Thyroid gland (tissue), 4 donors: ENCODE measurements around the gene NUP93. TPM values are rescaled to one million over a fixed set of nuclear protein-coding genes. Genes with fewer than 3 reads are reported as not detected.
"Not testable (repeated sequence)": the region's sequence is repeated elsewhere in the genome, so short reads cannot be mapped to it uniquely, and the experiment has no call there.

Experiments used
- DNase-seq, 2 donors: peaks; one replicate each; pipeline ENCODE4 v3.0.0-alpha.2; 2019
- H3K27ac ChIP-seq, 3 donors: fragments of 200-600 bp; sonication (generic); 1 replicate in 2 of 3; 2 replicates in 1 of 3; pipeline ENCODE4 v1.5.1; 2016 to 2019; ENCODE audit warnings: mild to moderate bottlenecking in 1 of 3, moderate library complexity in 1 of 3
- H3K27me3 ChIP-seq: fragments of 200-600 bp; sonication (generic); one replicate; pipeline ENCODE4 v1.5.1; 2019
- H3K36me3 ChIP-seq, 2 donors: fragments of 200-600 bp; sonication (generic); one replicate each; pipeline ENCODE4 v1.5.1; 2016 to 2019
- H3K4me1 ChIP-seq, 2 donors: fragments of 200-600 bp; sonication (generic); one replicate each; pipeline ENCODE4 v1.5.1; 2017 to 2019
- H3K4me3 ChIP-seq, 3 donors: fragments of 200-600 bp; sonication (generic); replicated peaks in 1 of 3; 1 replicate in 2 of 3; 2 replicates in 1 of 3; pipeline ENCODE4 v1.5.1; 2016; ENCODE audit warnings: mild to moderate bottlenecking in 1 of 3
- H3K9me3 ChIP-seq: fragments of 200-600 bp; sonication (generic); one replicate; pipeline ENCODE4 v1.5.1; 2017
- POLR2A ChIP-seq, 2 donors: fragments of 450-650 bp; IDR thresholded peaks; one replicate each; pipeline ENCODE4 v1.6.1; 2017; ENCODE audit warnings: antibody characterized with exemption in 2 of 2, mild to moderate bottlenecking in 2 of 2, moderate library complexity in 1 of 2
- WGBS, 2 donors: methylation state at CpG; one replicate each; pipeline ENCODE4 v1.1.5; 2017; 5-methylcytosine and 5-hydroxymethylcytosine counted together
- intact Hi-C: fragments of 100-400 bp; cut with DNase I; formaldehyde crosslinking; loops from one replicate; pipeline ENCODE4 v1.15.1; 2023
- total RNA-seq, 4 donors: library from RNA; depleted of rRNA; stranded (reverse); fragments of >200 nt; gene quantifications; one replicate each; pipeline ENCODE4 v1.2.3, GENCODE V29; 2016
- TF ChIP-seq, protein P1 (sequence below), 6 experiments: fragments of 200-600 bp in 3 of 6; fragments of 450-650 bp in 3 of 6; sonication (generic) in 3 of 6; IDR thresholded peaks; one replicate each; pipeline ENCODE4 v1.5.1; 2016 to 2019; ENCODE audit warnings: antibody characterized with exemption in 6 of 6, mild to moderate bottlenecking in 2 of 6, inconsistent platforms in 1 of 6, moderate library complexity in 1 of 6

The NUP93 gene
- total RNA-seq, 4 donors from 2014 or later = 70.1 to 150 (median 97.4) TPM

DNA sequence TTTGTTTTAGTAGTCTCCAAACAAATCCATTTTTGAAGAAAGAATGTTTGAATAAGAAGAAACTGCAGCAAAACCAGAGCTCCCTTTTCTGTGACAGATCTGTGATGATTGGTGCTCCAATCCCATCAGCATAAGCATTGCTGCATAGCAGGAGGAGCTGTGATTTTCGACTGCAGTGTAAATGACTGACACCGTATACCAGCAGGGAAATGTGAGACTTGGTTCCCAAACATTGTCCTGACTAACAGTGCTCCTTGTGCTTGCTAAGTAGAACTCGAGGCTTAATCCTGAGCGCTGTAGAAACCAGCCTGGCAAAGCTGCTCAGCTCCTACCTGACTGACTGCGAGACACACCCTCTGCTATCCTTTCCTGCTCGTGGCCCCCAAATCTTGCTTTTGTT is 57.2 kb downstream of the NUP93 start:
- intact Hi-C loops = no loop called here
- H3K4me1 ChIP-seq = peaks cover 0 to 6% of the 10 kb centered on the region in 2 donors
- 82 to 87% methylated on average over 6 of the region's 6 CpGs for WGBS, 2 donors
- H3K4me3 ChIP-seq = no peak overlapping the region
- no peaks in the 10 kb centered on the region for H3K27me3 ChIP-seq
- DNase-seq = no peak
- H3K27ac ChIP-seq = no peak overlapping the region
- H3K36me3 ChIP-seq = no peaks in the 10 kb centered on the region
- TF ChIP-seq, protein P1, sequence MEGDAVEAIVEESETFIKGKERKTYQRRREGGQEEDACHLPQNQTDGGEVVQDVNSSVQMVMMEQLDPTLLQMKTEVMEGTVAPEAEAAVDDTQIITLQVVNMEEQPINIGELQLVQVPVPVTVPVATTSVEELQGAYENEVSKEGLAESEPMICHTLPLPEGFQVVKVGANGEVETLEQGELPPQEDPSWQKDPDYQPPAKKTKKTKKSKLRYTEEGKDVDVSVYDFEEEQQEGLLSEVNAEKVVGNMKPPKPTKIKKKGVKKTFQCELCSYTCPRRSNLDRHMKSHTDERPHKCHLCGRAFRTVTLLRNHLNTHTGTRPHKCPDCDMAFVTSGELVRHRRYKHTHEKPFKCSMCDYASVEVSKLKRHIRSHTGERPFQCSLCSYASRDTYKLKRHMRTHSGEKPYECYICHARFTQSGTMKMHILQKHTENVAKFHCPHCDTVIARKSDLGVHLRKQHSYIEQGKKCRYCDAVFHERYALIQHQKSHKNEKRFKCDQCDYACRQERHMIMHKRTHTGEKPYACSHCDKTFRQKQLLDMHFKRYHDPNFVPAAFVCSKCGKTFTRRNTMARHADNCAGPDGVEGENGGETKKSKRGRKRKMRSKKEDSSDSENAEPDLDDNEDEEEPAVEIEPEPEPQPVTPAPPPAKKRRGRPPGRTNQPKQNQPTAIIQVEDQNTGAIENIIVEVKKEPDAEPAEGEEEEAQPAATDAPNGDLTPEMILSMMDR (IDR thresholded peaks at IDR 0.05) = no peak
- TF ChIP-seq POLR2A (IDR thresholded peaks at IDR 0.05) = no peak
- H3K9me3 ChIP-seq = no peaks in the 10 kb centered on the region

DNA sequence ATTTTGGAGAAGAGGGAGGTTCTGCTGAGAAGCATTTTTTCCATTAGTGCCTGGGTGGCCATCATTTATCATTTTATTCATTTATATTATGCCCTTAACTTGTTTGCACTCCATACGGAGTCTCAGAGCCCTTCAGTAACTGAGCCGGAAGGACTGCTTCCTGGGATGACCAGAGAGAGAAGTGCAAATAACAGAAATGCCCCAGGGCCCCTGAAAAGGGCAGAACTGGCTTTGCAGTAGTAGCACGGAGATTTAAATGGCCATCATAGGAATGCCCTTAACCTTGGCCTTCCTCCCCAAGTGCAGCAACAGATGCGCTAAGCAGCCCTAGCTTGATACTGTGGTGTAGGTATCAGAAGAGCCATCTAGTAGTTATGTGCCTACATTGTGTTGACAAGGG is 58.5 kb downstream of the NUP93 start:
- intact Hi-C loops = no loop called here
- no peak overlapping the region for H3K4me3 ChIP-seq
- DNase-seq = no peak
- H3K27me3 ChIP-seq = no peaks in the 10 kb centered on the region
- no peak for TF ChIP-seq POLR2A (IDR thresholded peaks at IDR 0.05)
- TF ChIP-seq, protein P1 (IDR thresholded peaks at IDR 0.05) = no peak
- H3K36me3 ChIP-seq = no peaks in the 10 kb centered on the region
- peaks cover 0 to 6% of the 10 kb centered on the region in 2 donors for H3K4me1 ChIP-seq
- WGBS, 2 donors = 96 to 97% methylated on average over 4 of the region's 4 CpGs
- no peak overlapping the region for H3K27ac ChIP-seq
- no peaks in the 10 kb centered on the region for H3K9me3 ChIP-seq

DNA sequence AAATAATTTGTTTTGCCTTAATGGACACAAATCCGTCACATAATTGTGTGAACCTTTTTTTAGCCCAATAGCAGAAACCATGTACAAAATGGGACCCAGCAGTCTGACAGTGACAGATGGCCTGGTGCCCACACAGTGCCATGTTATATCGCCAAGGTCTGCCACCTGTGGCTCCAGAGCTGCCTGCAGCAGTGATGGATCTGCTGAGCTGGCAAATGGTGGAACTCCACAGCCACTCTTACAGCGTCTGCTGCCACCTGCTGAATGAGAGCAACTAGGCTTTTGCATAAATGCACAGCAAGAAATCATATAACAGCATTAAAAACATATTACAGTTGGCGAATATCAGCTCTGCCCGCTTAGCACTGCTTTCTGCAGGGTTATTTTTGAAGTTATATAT is 59.4 kb downstream of the NUP93 start:
- TF ChIP-seq, protein P1 (IDR thresholded peaks at IDR 0.05) = peak in 4 of 6 experiments; percentile 43 to 71 (median 52)
- TF ChIP-seq POLR2A (IDR thresholded peaks at IDR 0.05) = no peak
- no peak overlapping the region for H3K27ac ChIP-seq
- 75 to 88% methylated on average over 5 of the region's 5 CpGs for WGBS, 2 donors
- no peaks in the 10 kb centered on the region for H3K36me3 ChIP-seq
- peak; percentile 61 to 70 for DNase-seq
- H3K9me3 ChIP-seq = no peaks in the 10 kb centered on the region
- no peak overlapping the region for H3K4me3 ChIP-seq
- intact Hi-C loops = no loop called here
- no peaks in the 10 kb centered on the region for H3K27me3 ChIP-seq
- H3K4me1 ChIP-seq = peaks cover 0 to 3% of the 10 kb centered on the region in 2 donors

DNA sequence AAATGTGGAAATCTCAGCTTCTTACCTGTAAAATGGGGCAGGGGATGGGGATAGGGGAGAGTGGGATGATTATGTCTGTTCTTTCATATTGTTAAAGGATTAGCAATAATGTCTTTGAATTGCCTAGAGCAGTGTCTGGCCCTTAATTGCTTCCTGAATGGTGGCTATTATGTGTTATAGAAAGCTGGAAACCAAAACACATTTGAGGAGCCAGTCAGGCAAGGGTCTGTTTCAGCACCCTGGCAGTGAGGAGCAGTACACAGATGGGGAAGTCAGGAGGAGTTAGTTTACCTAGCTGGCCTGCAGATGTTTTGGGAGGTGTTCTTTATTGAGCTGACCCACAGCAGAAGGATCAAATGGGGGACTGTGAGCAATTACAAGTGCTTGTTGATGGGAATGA is 63.0 kb downstream of the NUP93 start:
- Histone ChIP-seq H3K9me3 (no peaks in the 10 kb centered on the region), H3K27ac (no peak overlapping the region), H3K36me3 (no peaks in the 10 kb centered on the region), H3K4me1 (no peaks in the 10 kb centered on the region), H3K27me3 (no peaks in the 10 kb centered on the region), H3K4me3 (no peak overlapping the region)
- no peak for DNase-seq
- intact Hi-C loops = no loop called here
- no peak for TF ChIP-seq POLR2A (IDR thresholded peaks at IDR 0.05)

DNA sequence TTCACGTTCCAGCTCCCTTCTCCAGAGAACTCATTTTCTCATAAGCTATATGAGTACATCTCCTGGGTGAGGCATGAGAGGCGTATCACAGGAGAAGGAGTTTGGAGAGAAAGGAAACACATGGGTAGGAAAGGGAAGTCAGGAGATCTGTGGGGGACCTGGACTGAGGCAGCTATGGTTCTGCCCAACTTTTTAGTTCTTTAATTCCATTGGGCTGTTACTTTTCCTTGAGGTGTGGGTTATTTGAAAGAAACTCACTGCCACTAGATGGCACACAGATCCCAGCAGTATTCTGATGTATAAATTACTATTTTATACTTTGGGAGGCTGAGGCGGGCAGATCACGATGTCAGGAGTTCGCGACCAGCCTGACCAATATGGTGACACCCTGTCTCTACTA is 63.6 kb downstream of the NUP93 start:
- peak; percentile 12 to 14 for DNase-seq
- no peaks in the 10 kb centered on the region for H3K4me1 ChIP-seq
- no peaks in the 10 kb centered on the region for H3K36me3 ChIP-seq
- no peak overlapping the region for H3K27ac ChIP-seq
- WGBS, 2 donors = 74 to 76% methylated on average over 6 of the region's 6 CpGs
- intact Hi-C loops = no loop called here
- H3K9me3 ChIP-seq = no peaks in the 10 kb centered on the region
- no peaks in the 10 kb centered on the region for H3K27me3 ChIP-seq
- no peak for TF ChIP-seq POLR2A (IDR thresholded peaks at IDR 0.05)
- TF ChIP-seq, protein P1 (IDR thresholded peaks at IDR 0.05) = peak in 3 of 6 experiments; percentile 33 to 53 (median 52)
- H3K4me3 ChIP-seq = no peak overlapping the region

DNA sequence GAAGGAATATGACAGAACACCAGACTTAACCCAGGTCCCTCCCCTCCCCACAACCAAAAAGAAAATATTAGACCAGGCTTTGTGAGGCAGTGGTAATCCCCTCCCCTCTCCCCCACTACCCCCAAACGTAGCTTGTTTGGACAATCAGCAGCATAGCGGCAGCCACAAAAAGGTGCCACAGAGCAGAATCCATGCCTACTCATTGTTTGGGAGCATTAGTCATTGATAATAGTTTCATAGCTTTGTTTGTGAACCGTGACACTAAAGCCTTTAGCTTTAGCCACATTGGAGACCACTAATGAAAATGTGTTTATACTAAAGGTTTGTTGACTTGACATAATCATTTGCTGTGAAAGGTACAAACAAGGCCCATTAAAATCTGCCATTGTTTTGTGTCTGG is 65.1 kb downstream of the NUP93 start:
- intact Hi-C loops = no loop called here
- H3K36me3 ChIP-seq = no peaks in the 10 kb centered on the region
- H3K27ac ChIP-seq = no peak overlapping the region
- DNase-seq = no peak
- H3K9me3 ChIP-seq = no peaks in the 10 kb centered on the region
- H3K27me3 ChIP-seq = no peaks in the 10 kb centered on the region
- TF ChIP-seq POLR2A (IDR thresholded peaks at IDR 0.05) = no peak
- TF ChIP-seq, protein P1 (IDR thresholded peaks at IDR 0.05) = no peak
- H3K4me3 ChIP-seq = no peak overlapping the region
- 64 to 92% methylated on average over 3 of the region's 3 CpGs for WGBS, 2 donors
- H3K4me1 ChIP-seq = no peaks in the 10 kb centered on the region

DNA sequence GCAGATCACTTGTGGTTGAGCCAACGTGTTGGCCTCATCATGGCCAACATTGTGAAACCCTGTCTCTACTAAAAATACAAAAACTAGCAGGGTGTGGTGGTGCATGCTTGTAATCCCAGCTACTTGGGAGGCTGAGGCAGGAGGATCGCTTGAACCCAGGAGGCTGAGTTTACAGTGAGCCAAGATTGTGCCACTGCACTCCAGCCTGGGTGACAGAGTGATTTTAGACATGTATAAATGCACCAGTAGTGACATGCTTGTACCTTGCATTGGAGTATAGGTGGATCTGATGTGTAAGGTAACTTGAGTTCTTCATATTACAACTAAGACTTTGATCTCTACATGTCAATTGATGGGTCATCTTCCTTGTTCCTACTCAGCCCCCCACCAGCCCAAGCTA is 67.1 kb downstream of the NUP93 start:
- H3K9me3 ChIP-seq, H3K27me3 ChIP-seq, H3K4me3 ChIP-seq, H3K27ac ChIP-seq, intact Hi-C loops, H3K36me3 ChIP-seq, H3K4me1 ChIP-seq, DNase-seq: not testable (repeated sequence)
- WGBS, 2 donors = 90 to 97% methylated on average over 2 of the region's 2 CpGs
